Body of pancreas (tissue), 4 donors: ENCODE data around the gene MAST4.

Source experiments
- POLR2A ChIP-seq, 3 donors: fragments of 450-650 bp; IDR thresholded peaks; one replicate each; pipeline ENCODE4 v1.6.1; 2016; ENCODE audit warnings: antibody characterized with exemption in 3 of 3, mild to moderate bottlenecking in 2 of 3
- TF ChIP-seq, protein P1 (sequence below), 7 experiments: fragments of 450-650 bp in 4 of 7; fragments of 200-600 bp in 3 of 7; sonication (generic) in 3 of 7; IDR thresholded peaks; one replicate each; pipeline ENCODE4 v1.5.1; 2016 to 2019; ENCODE audit warnings: antibody characterized with exemption in 7 of 7

DNA sequence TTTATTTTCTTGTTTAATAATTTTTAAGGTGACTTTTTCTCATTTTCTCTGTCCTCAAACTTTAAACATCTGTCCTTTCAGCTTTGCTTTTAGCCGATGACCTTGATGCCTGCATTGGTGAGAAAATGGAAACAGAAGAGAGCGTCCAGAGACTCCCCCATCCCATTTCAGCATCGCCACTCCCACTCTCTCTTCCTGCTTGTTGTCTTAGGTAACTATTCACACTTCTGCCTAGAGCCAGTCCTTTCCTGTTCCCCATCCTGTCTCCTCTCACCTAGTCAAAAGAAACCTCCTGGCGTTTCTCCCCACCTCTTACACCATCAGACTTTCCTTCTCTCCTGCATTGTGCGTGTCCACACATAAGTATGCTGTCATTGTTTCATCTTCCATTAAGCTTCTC lies 124.6 kb downstream of the MAST4 start:
- TF ChIP-seq, protein P1, sequence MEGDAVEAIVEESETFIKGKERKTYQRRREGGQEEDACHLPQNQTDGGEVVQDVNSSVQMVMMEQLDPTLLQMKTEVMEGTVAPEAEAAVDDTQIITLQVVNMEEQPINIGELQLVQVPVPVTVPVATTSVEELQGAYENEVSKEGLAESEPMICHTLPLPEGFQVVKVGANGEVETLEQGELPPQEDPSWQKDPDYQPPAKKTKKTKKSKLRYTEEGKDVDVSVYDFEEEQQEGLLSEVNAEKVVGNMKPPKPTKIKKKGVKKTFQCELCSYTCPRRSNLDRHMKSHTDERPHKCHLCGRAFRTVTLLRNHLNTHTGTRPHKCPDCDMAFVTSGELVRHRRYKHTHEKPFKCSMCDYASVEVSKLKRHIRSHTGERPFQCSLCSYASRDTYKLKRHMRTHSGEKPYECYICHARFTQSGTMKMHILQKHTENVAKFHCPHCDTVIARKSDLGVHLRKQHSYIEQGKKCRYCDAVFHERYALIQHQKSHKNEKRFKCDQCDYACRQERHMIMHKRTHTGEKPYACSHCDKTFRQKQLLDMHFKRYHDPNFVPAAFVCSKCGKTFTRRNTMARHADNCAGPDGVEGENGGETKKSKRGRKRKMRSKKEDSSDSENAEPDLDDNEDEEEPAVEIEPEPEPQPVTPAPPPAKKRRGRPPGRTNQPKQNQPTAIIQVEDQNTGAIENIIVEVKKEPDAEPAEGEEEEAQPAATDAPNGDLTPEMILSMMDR (IDR thresholded peaks at IDR 0.05) = no peak
- no peak for TF ChIP-seq POLR2A (IDR thresholded peaks at IDR 0.05)
